HG02623 (cell line): ENCODE results near the gene FBF1.
"Not testable (repeated sequence)": the region's sequence is repeated elsewhere in the genome, so short reads cannot be mapped to it uniquely, and the experiment has no call there.

Experiments
- ATAC-seq: cut with Tn5 transposase; IDR thresholded peaks from one replicate; pipeline ENCODE4 v1.9.1; 2021; ENCODE audit warnings: moderate library complexity; ENCODE audit not compliant: unreplicated experiment

The FBF1 gene, protein sequence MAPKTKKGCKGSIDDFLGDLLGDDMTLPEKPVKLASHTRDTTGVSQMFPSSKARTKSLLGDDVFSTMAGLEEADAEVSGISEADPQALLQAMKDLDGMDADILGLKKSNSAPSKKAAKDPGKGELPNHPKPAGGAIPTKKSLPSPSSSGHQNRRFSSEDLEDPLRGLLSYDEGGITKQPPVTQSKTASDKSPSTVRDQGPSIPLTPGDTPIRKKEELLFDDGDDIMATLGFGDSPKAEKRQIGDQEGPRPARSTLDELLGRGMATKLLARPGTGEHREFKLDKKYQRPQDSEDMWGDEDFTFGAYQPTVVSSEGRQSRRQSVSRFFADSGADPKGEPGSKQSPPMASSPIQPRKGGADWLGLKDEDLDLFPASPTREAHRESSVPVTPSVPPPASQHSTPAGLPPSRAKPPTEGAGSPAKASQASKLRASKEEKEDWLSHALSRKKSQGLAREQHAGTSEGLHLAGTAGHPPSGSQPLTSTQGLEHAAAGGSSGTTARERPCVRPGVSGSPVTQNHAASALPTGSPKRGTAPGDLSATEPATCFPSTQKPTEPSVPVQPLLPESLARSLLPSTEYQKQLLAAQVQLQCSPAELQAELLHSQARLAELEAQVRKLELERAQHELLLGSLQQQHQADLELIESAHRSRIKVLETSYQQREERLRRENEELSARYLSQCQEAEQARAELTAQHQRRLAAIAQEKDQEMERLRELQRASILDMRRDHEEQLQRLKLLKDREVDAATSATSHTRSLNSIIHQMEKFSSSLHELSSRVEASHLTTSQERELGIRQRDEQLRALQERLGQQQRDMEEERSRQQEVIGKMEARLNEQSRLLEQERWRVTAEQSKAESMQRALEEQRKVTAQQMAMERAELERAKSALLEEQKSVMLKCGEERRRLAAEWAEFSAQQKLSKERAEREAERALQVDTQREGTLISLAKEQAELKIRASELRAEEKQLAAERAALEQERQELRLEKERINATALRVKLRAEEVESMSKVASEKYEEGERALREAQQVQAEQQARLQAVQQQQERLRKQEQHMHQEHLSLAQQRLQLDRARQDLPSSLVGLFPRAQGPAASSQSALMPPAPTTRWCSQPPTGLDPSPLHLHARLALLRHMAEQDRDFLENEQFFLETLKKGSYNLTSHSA

DNA sequence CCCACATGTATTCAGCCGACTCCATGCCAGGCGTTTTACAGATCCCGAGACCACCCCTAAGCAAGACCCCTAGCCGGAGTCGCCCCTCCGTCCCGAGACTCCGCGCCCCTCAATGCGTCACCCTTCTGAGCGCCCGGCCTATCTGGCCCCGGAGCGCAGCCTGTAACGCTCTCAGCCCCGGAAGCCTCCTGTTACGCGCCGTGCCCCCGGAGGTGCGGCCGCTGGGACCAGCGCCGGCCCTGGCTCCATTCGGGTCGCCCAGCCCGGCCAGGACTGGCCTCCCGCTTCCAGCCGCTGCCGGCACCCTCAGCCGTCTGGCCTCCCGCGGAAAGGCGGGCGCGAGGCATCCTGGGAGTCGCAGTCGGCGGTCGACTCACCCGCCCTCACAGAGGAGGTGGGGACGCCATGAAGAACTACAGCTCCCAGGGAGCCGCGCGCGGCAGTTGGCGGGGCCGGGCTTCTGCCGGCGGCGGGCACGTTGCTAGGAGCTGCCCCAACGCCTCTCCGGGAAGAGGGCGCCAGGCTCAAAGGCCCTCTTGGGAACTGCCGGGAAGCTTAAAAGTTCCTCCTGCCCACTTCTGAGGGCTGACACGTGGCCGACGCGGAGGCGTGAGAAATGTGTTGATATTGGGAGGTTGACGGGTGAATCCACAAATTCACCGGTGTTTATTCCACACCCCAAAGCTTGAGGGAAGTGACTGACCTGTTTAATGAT lies at the start of gene FBF1:
Gene FBF1, minus strand, starts transcription at position 316 of the 715 bp plus-strand sequence. CDS start 2,893 bp downstream, outside the sequence.
- ATAC-seq: peak; percentile 96

DNA sequence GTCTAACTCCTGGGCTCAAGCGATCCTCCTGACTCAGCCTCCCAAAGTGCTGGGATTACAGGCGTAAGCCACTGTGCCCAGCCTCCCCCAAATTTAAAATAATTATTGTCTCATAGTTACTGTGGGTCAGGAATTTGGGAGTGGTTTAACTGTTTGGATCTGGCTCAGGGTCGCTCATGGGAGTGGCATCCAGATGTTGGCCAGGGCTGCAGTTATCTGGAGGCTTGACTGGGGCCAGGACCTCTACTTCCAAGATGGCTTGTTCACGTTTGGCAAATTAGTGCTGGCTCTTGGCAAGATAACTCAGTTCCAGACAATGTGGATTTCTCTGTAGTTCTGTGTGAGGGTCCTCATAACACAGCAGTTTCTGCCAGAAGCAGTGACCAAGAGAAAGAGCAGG lies 46.2 kb upstream of the FBF1 start:
- no peak for ATAC-seq

DNA sequence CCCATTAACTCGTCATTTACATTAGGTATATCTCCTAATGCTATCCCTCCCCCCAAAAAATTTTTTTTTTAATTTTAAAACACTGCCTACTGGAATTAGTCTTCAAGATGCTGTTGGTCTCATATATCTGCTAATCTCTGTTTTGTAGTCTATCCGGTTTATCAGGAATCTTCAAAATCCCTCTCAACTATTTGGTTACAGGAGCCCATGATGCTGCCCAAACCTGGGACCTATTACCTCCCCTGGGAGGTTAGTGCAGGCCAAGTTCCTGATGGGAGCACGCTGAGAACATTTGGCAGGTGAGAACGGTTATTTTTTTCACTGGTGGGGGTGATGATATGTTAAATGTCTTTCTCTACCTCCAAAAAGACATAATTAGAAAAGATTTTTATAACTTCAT lies 45.1 kb upstream of the FBF1 start:
- ATAC-seq: no peak

DNA sequence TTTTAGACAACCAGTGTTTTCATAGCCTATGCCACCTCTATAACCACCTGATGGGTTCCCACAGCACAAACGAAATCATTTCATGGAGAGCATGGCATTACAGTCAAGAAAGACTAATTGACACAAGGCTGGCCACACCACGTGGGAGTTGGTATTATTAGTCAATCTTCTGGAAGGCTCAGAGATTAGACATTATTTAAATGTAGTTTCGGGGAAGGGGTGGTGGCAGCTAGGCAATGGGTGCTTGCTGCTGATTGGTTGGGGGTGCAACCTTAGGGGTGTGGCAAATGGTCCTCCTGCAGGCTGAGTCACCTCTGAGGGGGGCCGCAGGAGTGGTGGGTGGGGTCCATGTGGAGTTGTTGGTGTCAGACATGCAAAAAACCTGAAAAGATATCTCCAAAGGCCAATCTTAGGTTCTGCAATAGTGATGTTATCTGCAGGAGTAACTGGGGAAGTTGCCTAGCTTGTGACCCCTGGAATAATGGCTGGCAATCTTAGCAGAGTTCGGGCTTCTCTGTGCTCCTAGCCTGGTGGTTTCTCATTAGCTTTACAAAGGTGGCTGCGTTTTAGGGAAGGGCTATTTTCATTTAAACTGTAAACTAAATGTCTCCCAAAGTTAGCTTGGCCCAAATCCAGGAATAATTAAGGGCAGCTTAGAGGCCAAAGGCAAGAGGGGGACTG lies 42.8 kb upstream of the FBF1 start:
- no peak for ATAC-seq

DNA sequence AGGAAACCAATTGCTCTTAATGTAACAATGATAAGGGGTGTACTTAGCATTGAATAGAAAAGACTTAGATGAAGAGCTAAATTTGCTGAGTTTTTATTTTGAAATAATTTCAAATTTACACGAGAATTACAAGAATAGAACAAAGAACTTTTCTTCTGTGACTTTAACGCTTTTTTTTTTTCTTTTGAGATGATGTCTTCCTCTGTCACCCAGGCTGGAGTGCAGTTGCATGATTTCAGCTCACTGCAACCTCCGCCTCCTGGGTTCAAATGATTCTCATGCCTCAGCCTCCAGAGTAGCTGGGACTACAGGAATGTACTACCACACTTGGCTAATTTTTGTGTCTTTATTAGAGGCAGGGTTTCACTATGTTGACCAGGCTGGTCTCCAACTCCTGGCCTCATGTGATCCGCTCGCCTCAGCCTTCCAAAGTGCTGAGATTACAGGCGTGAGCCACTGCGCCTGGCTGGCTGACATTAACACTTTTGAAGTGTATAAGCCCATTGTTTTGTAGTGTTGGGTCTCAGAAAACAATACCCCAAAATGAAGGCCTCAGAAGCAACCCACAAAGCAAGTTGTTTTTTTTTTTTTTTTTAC lies 40.3 kb upstream of the FBF1 start:
- ATAC-seq: no peak

DNA sequence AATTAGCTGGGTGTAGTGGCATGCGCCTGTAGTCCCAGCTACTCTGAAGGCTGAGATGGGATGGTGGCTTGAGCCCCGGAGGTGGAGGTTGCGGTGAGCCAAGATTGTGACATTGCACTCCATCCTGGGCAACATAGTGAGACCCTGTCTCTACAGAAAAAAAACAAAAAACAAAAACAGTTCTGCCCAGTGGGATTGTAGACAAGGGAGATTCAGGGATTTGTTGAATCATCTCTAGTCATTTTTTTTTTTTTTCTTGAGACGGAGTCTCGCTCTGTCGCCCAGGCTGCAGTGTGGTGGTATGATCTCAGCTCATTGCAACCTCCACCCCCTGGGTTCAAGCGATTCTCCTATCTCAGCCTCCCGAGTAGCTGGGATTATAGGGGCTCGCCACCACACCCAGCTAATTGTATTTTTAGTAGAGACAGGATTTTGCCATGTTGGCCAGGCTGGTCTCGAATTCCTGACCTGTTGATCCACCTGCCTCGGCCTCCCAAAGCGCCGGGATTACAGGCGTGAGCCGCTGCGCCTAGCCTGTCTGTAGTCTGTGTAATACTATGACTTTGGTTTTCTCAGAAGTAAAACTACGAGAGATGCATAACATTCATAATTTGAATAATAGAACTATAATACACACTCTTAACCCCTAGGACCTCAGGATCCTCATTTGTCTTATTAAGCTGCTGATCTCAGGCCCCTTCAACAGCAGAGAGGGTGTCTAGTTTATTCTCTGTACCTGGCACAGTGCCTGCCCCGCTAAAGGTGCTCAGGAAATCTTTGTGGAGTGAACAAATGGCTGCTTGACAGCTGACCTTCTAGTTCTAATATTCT lies 39.6 kb upstream of the FBF1 start:
- no peak for ATAC-seq

DNA sequence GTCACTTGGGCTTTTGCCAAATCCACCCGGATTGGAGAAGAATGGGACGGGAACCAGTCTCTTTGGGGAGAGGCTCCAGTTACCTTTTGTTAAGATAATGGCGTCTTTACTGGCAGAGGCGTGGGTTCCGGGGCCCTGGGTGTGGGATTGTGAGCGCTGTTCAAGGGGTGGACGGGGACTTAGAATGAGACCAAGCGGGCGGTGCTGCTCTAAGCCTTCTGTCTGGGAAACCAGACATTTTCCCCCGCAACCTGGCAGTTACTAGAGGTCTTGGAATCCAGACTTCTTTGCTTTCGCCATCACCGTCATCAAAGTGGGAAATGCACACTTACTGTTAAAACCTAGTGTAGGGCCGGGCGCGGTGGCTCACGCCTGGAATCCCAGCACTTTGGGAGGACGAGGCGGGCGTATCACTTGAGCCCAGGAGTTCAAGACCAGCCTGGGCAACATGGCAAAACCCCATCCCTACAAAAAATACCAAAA lies 38.9 kb upstream of the FBF1 start:
- peak; percentile 10 for ATAC-seq

DNA sequence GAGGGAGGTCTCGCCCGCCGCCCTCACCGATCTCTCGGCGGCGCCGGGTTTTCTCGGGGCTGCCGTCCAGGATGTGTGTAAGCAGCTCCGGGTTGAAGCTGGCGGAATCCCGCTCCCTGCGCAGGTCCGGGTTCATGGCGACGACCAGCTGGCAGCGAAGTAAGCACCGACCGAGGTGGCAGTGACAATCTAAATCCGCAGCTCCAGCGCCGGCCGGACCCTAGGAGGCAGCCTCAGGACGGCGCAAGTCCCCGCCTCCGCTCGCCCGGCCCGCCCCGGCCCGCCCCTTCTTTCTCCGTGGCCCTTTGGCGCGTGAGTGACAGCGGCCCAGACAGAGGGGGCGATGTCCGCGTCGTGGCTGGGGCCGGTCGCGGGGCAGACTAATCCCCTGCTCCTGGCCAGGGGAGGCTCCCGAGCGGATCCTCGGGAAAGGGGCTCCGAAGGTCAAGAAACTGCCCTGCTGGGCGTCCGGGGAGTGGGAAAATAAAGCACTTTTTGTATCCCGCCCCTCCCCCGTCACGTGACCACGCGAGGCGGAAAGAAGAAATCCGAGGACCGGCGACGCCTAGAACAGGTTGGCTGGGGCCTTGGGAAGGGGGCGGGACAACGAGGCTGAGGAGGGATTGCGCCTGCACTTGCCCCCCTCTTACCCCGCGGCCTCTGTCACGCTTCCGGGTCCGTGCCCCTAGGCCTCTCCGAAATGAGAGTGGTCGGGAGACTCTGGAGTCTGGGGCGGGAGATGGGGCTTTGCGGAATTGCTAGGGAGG lies 38.3 kb upstream of the FBF1 start, which contains the start of the genes ACOX1 and TEN1:
Gene ACOX1, minus strand, starts transcription at position 229 of the 767 bp plus-strand sequence. Its CDS starts 93 bp downstream, at position 136.
Gene TEN1, plus strand, starts transcription at position 303 of the 767 bp plus-strand sequence. CDS start 6,953 bp downstream, outside the sequence.
- ATAC-seq: peak; percentile 79

DNA sequence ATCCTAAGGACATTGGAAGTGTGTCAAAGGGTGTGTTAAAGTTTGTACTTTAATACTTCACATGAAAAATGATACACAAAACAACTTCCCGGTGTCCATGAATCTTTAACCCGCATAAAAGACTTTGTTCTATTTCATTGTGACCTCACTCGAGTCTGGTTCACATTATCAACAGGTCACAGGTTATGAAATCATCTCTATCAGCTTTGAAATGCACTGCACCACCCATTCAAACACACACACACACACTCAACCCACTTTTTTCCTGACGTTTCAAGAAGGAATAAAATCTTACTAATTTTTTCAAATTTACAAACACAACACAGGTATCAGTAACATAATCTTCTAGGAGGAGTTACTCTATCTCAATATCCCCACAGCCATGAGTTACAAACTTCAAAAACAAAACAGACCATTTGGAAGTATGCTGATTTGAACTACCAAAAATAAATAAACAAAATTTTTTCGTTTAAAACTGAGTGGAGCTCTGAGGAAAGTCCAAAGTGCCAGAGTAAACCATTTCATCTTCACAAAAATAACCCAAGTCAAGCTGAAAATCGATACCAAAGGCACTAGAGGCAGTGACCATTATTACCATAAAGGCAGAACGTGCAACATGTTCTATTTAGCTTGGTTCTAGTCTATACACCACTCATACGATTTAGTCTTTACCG lies 35.5 kb upstream of the FBF1 start:
- no peak for ATAC-seq

DNA sequence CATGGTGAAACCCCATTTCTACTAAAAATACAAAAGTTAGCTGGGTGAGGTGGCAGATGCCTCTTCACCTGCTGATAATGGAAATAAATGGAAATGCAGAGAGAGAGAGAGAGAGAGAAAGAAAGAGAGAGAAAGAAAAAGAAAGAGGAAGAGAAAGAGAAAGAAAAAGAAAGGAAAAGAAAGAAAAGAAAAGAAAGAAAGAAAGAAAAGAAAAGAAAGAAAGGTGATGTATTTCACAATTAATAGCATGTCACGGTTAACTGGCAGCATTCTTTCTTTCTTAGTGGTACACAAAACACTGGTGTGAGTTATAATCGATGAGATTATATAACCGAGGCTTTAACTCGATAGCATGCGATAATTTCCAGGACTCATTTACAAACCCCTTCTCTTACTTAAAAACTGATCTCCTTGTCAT lies 34.9 kb upstream of the FBF1 start:
- no peak for ATAC-seq

DNA sequence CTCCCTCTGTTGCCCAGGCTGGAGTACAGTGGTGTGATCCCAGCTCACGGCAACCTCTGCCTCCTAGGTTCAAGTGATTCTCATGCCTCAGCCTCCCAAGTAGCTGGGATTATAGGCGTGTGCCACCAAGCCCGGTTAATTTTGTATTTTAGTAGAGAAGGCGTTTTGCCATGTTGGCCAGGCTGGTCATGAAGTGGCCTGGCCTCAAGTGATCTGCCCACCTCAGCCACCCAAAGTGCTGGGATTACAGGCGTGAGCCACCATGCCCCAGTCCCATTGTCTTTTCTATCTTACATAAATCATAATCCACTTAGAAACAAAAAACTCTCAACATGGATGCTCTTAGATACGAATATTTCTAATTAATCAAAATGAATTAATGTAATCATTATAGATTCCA lies 34.3 kb upstream of the FBF1 start:
- ATAC-seq: not testable (repeated sequence)

DNA sequence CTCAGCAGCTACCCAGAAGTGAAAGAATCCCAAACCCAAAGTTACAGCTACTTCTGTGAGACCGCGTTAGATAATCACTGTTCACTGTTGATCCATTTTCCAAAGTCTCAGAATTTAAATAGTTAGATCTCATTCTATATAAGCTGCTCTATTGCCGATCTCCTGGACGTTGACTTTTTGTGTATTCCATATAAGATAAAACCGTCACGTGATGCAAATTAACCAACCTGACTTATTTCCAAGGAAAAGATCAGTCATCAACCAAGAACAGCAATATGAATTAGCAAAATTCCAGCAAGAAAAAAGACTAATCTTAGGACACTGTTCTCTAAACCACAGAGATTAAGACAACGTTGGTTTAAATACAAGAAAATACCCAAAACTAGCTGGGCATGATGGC lies 29.8 kb upstream of the FBF1 start:
- ATAC-seq: no peak

DNA sequence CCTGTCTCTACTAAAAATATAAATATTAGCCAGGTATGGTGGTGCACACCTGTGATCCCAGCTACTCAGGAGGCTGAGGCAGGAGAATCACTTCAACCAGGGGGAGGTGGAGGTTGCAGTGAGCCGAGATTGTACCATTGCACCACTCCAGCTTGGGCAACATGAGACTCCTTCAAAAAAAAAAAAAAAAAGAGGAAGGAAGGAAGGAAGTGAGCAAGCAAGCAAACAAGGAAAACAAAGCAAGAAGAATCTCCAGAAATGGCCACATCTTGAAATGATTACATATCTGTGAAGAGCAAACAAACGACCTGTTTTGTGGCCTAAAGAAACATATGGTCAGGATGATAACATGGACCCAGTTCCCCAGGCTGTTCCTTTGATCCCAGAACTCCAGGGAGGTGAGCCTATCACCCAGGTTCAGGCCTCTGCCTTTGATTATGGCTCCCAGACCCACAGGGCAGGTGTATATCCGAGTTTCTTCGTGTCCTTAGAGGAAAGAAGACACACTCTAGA lies 29.2 kb upstream of the FBF1 start:
- no peak for ATAC-seq

DNA sequence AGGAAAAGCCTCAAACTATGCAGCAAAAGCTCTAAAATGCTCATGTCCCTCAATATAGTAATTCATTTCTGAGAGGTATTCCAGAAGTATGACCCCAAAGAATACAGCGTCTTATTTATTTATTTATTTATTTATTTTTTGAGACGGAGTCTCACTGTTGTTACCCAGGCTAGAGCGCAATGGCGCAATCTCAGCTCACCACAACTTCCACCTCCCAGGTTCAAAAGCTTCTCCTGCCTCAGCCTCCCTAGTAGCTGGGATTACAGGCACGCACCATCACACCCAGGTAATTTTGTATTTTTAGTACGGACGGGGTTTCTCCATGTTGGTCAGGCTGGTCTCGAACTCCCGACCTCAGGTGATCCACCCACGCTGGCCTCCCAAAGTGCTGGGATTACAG lies 28.2 kb upstream of the FBF1 start:
- not testable (repeated sequence) for ATAC-seq

DNA sequence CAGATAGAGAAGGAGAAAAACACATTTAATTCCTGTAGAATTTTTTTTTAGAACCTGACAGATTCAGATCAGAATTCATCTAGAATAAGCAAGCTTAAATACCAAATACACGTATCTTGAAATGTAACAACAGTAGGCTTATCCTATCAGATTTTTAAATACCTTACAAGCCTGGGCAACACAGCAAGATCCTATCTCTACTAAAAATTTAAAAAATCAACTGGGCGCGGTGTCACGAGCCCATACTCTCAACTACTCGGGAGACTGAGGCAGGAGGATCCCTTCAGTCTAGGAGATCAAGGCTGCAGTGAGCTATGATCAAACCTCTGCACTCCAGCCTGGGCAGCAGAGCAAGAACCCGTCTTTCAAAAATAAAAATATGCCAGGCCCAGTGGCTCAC lies 24.6 kb upstream of the FBF1 start:
- no peak for ATAC-seq

DNA sequence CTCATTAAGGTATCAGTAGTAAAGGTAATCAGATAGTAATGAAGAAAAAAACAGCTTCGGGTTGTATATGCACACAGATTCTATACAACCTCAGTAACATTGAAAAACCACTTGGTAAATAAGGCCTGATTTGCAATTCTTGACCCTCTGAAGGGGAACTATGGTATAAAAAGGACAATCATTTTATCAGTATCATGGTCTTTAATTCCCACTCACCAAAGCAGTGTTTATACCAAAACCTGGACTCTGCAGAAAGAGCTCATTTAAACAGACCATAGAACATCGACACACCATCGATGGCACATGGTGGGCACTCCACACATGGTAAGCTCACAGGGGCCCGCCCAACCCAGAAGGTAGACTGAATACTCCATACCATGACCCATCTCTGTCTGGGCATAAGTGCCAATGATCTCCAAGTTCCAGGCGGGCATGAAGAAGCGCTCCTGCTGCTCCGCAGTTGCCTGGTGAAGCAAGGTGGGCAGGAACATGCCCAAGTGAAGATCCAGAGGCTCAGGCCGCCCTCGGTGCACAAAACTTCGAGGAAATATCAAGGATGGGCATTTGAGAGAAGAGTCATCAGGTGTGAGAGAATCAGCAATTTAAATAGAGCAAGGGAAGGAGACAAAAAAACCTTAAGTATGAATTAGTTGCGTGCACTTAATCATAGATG lies 19.1 kb upstream of the FBF1 start:
- ATAC-seq: no peak
